HG03064 (cell line): ENCODE results near the gene TLCD2.
"Not testable (repeated sequence)": the region's sequence is repeated elsewhere in the genome, so short reads cannot be mapped to it uniquely, and the experiment has no call there.

Experiments
- ATAC-seq: cut with Tn5 transposase; IDR thresholded peaks from one replicate; pipeline ENCODE4 v1.9.1; 2021; ENCODE audit warnings: low read depth; ENCODE audit not compliant: unreplicated experiment

The TLCD2 gene

GRCh38 chr17:1695365-1695764 lies 14.8 kb downstream of the TLCD2 start:
- ATAC-seq = no peak

GRCh38 chr17:1693339-1693738 lies 16.8 kb downstream of the TLCD2 start:
- ATAC-seq = no peak

GRCh38 chr17:1690544-1691221 lies 19.5 kb downstream of the TLCD2 start:
- ATAC-seq = no peak

- ATAC-seq = not testable (repeated sequence)
These were observed 21.8 kb downstream of the TLCD2 start for GRCh38 chr17:1688405-1688804.

GRCh38 chr17:1686086-1686485 lies 24.1 kb downstream of the TLCD2 start:
- ATAC-seq = no peak

- peak; percentile 93 for ATAC-seq
These were observed 25.6 kb downstream of the TLCD2 start, which contains the start of gene PRPF8 for GRCh38 chr17:1684378-1685189. Gene PRPF8, minus strand, starts transcription at chr17:1684867. Its CDS starts 296 bp downstream, at chr17:1684571.

GRCh38 chr17:1683459-1683858 lies 26.7 kb downstream of the TLCD2 start:
- ATAC-seq = no peak

- no peak for ATAC-seq
These were observed 33.8 kb downstream of the TLCD2 start for GRCh38 chr17:1676401-1676800.

- no peak for ATAC-seq
These were observed 37.0 kb downstream of the TLCD2 start for GRCh38 chr17:1673041-1673785.

GRCh38 chr17:1663934-1664333 lies 46.2 kb downstream of the TLCD2 start:
- ATAC-seq = not testable (repeated sequence)

- no peak for ATAC-seq
These were observed 49.1 kb downstream of the TLCD2 start for GRCh38 chr17:1661045-1661444.

- ATAC-seq = no peak
These were observed 52.1 kb downstream of the TLCD2 start for GRCh38 chr17:1658100-1658499.

GRCh38 chr17:1653735-1654134 lies 56.4 kb downstream of the TLCD2 start:
- no peak for ATAC-seq

- ATAC-seq = not testable (repeated sequence)
These were observed 57.4 kb downstream of the TLCD2 start for GRCh38 chr17:1652794-1653193.
